Thyroid gland (tissue), 4 donors: ENCODE measurements around the gene MARCHF11.

Experiments
- CTCF ChIP-seq, 6 experiments: fragments of 200-600 bp in 3 of 6; fragments of 450-650 bp in 3 of 6; sonication (generic) in 3 of 6; IDR thresholded peaks; one replicate each; pipeline ENCODE4 v1.5.1; 2016 to 2019; ENCODE audit warnings: antibody characterized with exemption in 6 of 6, mild to moderate bottlenecking in 2 of 6, inconsistent platforms in 1 of 6, moderate library complexity in 1 of 6
- POLR2A ChIP-seq, 2 donors: fragments of 450-650 bp; IDR thresholded peaks; one replicate each; pipeline ENCODE4 v1.6.1; 2017; ENCODE audit warnings: antibody characterized with exemption in 2 of 2, mild to moderate bottlenecking in 2 of 2, moderate library complexity in 1 of 2

DNA sequence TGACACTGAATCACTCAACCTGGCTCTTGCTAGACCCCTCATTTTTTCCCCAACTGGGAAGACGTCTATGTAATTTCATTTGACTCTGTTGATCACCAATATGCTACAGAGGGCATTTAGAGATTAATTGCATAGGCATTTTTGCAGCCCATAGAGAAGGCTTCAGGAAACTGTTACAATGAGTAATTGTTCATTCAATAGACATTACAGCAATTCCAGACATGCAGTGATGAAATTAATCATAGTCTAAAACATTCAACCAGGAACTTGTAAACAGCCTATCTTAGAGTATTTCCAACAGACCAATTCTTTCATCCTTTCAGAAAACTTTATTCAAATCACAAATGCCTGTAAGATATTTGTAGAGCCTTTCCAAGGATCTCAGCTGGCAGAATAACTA lies 122.3 kb downstream of the MARCHF11 start:
- no peak for TF ChIP-seq CTCF (IDR thresholded peaks at IDR 0.05)
- no peak for TF ChIP-seq POLR2A (IDR thresholded peaks at IDR 0.05)
